Mammary epithelial cell (primary cell): Measurements from ENCODE around the gene ATP8A2.

Experiments used
- EZH2 ChIP-seq: IDR thresholded peaks from 2 replicates; pipeline ENCODE4 v1.6.1; 2012; ENCODE audit warnings: low read length, inconsistent platforms, borderline replicate concordance
- TF ChIP-seq, protein P1 (sequence below), 2 donors: IDR thresholded peaks in 1 of 2; conservative IDR thresholded peaks in 1 of 2; 2 replicates each; pipeline ENCODE4 v1.5.1; 2011 to 2012; ENCODE audit warnings: inconsistent platforms in 2 of 2, low read length in 2 of 2, mild to moderate bottlenecking in 2 of 2, control low read depth in 1 of 2, low read depth in 1 of 2; ENCODE audit not compliant: insufficient read depth in 1 of 2; ENCODE audit errors: extremely low read depth in 1 of 2

DNA sequence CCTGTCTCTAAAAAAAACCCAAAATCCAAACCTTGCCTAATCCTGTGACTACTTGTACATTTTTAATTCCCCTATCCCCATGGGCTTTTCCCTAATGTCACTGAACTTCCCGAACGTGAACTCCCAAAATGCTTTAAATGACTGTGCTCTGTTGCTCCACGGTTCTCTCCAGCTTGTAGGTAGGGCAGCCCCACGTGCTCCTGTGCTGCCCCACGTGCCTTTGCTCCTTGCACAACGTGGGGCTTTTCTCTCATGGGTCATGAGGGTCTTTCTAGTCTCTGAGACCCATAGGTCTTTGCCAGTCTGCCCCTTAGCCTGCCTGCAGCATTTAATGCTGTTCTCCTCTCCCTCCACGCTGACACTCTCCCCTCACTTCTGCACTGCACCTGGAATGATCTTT, 558.0 kb downstream of the ATP8A2 start:
- TF ChIP-seq, protein P1, sequence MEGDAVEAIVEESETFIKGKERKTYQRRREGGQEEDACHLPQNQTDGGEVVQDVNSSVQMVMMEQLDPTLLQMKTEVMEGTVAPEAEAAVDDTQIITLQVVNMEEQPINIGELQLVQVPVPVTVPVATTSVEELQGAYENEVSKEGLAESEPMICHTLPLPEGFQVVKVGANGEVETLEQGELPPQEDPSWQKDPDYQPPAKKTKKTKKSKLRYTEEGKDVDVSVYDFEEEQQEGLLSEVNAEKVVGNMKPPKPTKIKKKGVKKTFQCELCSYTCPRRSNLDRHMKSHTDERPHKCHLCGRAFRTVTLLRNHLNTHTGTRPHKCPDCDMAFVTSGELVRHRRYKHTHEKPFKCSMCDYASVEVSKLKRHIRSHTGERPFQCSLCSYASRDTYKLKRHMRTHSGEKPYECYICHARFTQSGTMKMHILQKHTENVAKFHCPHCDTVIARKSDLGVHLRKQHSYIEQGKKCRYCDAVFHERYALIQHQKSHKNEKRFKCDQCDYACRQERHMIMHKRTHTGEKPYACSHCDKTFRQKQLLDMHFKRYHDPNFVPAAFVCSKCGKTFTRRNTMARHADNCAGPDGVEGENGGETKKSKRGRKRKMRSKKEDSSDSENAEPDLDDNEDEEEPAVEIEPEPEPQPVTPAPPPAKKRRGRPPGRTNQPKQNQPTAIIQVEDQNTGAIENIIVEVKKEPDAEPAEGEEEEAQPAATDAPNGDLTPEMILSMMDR (conservative IDR thresholded peaks at IDR 0.05 in 1 of 2, IDR thresholded peaks at IDR 0.05 in 1 of 2; ENCODE audit: extremely low read depth in 1 of 2, insufficient read depth in 1 of 2, low read depth in 1 of 2, low read length in 2 of 2), result no peak
- no peak for TF ChIP-seq EZH2
